MCF 10A (cell line): ENCODE data around the gene HCAR3. TPM values are rescaled to one million over a fixed set of nuclear protein-coding genes. Genes with fewer than 3 reads are reported as not detected.
A peak's percentile ranks its signal among the peaks of the same experiment; 100 is the strongest.
"Not testable (repeated sequence)": the region's sequence is repeated elsewhere in the genome, so short reads cannot be mapped to it uniquely, and the experiment has no call there.

ENCODE experiments used
- BruUV-seq: library from RNA; stranded (reverse); fragments of 400-500 nt; replicated peaks from 2 replicates; lab custom pipeline; 2021; lab: Mats Ljungman, UMichigan
- CTCF ChIA-PET: fragments of 300-600 bp; sonication (Branson Sonifier 250); formaldehyde crosslinking; extraction: SDS; loops from one replicate; lab custom pipeline; 2021; ENCODE audit warnings: antibody characterized with exemption, inconsistent platforms; lab: Yijun Ruan, JAX
- POLR2A ChIA-PET: fragments of 300-600, 350-650 bp; sonication (Branson Sonifier 250); formaldehyde crosslinking; extraction: SDS; loops from one replicate; lab custom pipeline; 2020; ENCODE audit warnings: antibody characterized with exemption, inconsistent platforms; lab: Yijun Ruan, JAX
- DNase-seq: peaks from one replicate; pipeline ENCODE4 v3.0.0-alpha.2; 2018; ENCODE audit not compliant: unreplicated experiment
- H3K27ac Mint-ChIP-seq: one replicate; pipeline ENCODE4 v1.8.0; 2022; ENCODE audit warnings: mild to moderate bottlenecking, low read depth, mixed read lengths; ENCODE audit not compliant: unreplicated experiment
- H3K27me3 Mint-ChIP-seq: one replicate; pipeline ENCODE4 v1.8.0; 2022; ENCODE audit warnings: mixed read lengths; ENCODE audit not compliant: insufficient read depth, unreplicated experiment
- H3K36me3 Mint-ChIP-seq: one replicate; pipeline ENCODE4 v1.8.0; 2022; ENCODE audit warnings: mild to moderate bottlenecking, moderate library complexity, mixed read lengths; ENCODE audit not compliant: insufficient read depth, unreplicated experiment
- H3K4me1 Mint-ChIP-seq: one replicate; pipeline ENCODE4 v1.8.0; 2022; ENCODE audit warnings: mixed read lengths; ENCODE audit not compliant: insufficient read depth, unreplicated experiment
- H3K4me3 Mint-ChIP-seq: one replicate; pipeline ENCODE4 v1.8.0; 2022; ENCODE audit warnings: mild to moderate bottlenecking, moderate library complexity, mixed read lengths; ENCODE audit not compliant: unreplicated experiment
- H3K9me3 Mint-ChIP-seq: one replicate; pipeline ENCODE4 v1.8.0; 2022; ENCODE audit warnings: mixed read lengths; ENCODE audit not compliant: unreplicated experiment
- CTCF ChIP-seq: fragments of 200-600 bp; IDR thresholded peaks from one replicate; pipeline ENCODE4 v1.8.0; 2022; ENCODE audit warnings: antibody characterized with exemption, mild to moderate bottlenecking; ENCODE audit not compliant: unreplicated experiment
- intact Hi-C: fragments of 100-400 bp; cut with micrococcal nuclease; formaldehyde crosslinking; loops from 2 replicates; pipeline ENCODE4 v1.14.1; 2022
- total RNA-seq: library from RNA; stranded (reverse); gene quantifications from 2 replicates; pipeline ENCODE4 v1.2.3, GENCODE V29; 2022

The HCAR3 gene
- total RNA-seq, 1 experiment from 2014 or later = not detected

- Mint-ChIP-seq H3K4me1 (peaks cover 13% of the 10 kb centered on the region), H3K36me3 (no peaks in the 10 kb centered on the region), H3K27me3 (no peaks in the 10 kb centered on the region), H3K27ac (peak overlapping the region; percentile 85), H3K9me3 (no peaks in the 10 kb centered on the region), H3K4me3 (peak overlapping the region; percentile 5)
- no TSS peak for BruUV-seq
- DNase-seq = peak; percentile 82
- CTCF ChIA-PET = interaction anchor here (1.0 kb wide), 1 partner anchor 84 kb away, joined by 3 read pairs; no protein-coding TSS in a partner anchor
- intact Hi-C loops = no loop called here
- POLR2A ChIA-PET = interaction anchor here (0.7 to 1.6 kb wide), 7 partner anchors 16 to 253 kb away, joined by 3 to 7 read pairs (median 5); partner anchors contain the start of genes DENR, KNTC1 and RSRC2
- TF ChIP-seq CTCF = no peak
These were observed 4.5 kb upstream of the HCAR3 start for GRCh38 chr12:122721057-122721545.

- BruUV-seq, POLR2A ChIA-PET, H3K36me3 Mint-ChIP-seq, H3K27ac Mint-ChIP-seq, intact Hi-C loops, CTCF ChIA-PET, DNase-seq, H3K9me3 Mint-ChIP-seq, H3K4me3 Mint-ChIP-seq, H3K4me1 Mint-ChIP-seq: not testable (repeated sequence)
- peaks cover 17% of the 10 kb centered on the region for H3K27me3 Mint-ChIP-seq
These were observed 1.4 kb downstream of the HCAR3 start for GRCh38 chr12:122715211-122715610.

DNA sequence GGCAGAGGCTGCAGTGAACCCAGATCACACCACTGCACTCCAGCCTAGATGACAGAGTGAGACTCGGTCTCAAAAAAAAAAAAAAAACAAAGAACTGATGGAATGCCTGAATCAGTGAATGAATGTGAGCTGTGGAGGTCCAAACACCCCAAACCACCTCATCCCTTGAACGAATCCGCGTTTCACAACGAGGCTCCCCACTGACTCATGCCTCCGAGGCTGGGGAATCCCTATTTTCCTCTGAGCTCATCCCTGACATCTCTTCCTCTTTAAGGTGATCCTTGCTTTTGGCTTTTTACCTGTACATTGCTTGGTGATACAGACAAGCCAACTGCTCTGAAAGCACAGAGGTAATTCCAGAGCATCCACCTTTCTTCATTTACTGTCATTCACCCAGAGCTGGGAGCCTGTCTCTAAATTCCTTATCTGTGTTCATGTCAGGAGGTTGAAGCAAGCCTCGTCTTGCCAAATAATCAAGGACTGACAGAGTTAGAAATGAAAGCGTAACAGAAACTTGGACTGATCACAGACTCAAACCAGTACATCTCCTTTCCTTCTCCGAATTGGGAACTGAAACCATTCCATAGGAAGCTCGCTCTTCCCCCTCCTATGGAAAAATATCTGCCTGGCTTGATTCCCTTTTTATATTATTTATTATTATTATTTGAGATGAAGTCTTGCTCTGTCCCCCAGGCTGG is 3.0 kb downstream of the HCAR3 start:
- H3K9me3 Mint-ChIP-seq, BruUV-seq, H3K27ac Mint-ChIP-seq, POLR2A ChIA-PET, DNase-seq, H3K36me3 Mint-ChIP-seq, CTCF ChIA-PET, H3K4me3 Mint-ChIP-seq, H3K4me1 Mint-ChIP-seq, intact Hi-C loops: not testable (repeated sequence)
- peaks cover 18% of the 10 kb centered on the region for H3K27me3 Mint-ChIP-seq

- CTCF ChIA-PET = interaction anchor here (0.5 kb wide), 1 partner anchor 633 kb away, joined by 4 read pairs; the partner anchor contains the start of gene MLXIP
These were observed 5.3 kb downstream of the HCAR3 start for GRCh38 chr12:122711266-122711665.

DNA sequence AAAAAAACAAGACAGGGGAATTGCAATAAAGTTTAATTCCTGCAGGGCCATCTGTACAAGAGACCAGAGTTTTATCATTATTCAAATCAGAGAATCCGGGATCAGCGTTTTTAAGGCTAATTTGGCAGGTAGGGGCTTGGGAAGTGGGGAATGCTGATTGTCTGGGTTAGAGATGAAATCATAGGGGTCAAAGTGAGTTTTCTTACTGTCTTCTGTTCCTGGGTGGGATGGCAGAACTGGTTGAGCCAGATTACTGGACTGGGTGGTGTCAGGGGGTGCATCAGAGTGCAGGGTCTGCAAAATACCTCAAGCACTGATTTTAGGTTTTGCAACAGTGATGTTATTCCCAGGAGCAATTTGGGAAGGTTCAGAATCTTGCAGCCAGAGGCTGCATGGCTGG is 6.3 kb downstream of the HCAR3 start:
- POLR2A ChIA-PET = interaction anchor here (1.0 kb wide), 1 partner anchor 9 kb away, joined by 3 read pairs; no protein-coding TSS in a partner anchor
- H3K27me3 Mint-ChIP-seq = peaks cover 18% of the 10 kb centered on the region
- H3K4me1 Mint-ChIP-seq, DNase-seq, H3K4me3 Mint-ChIP-seq, CTCF ChIA-PET, BruUV-seq, H3K36me3 Mint-ChIP-seq, H3K27ac Mint-ChIP-seq, intact Hi-C loops, H3K9me3 Mint-ChIP-seq: not testable (repeated sequence)

More at GRCh38 chr12:122711266-122711665, 5.3 kb downstream of the HCAR3 start:
- H3K4me1 Mint-ChIP-seq, intact Hi-C loops, DNase-seq, H3K36me3 Mint-ChIP-seq, H3K4me3 Mint-ChIP-seq, H3K9me3 Mint-ChIP-seq, BruUV-seq: not testable (repeated sequence)
- Mint-ChIP-seq H3K27me3 (peaks cover 18% of the 10 kb centered on the region), H3K27ac (peak overlapping the region; percentile 29)
- POLR2A ChIA-PET = interaction anchor here (1.0 kb wide), 1 partner anchor 8 kb away, joined by 3 read pairs; no protein-coding TSS in a partner anchor

- DNase-seq, CTCF ChIA-PET, intact Hi-C loops, H3K36me3 Mint-ChIP-seq, H3K9me3 Mint-ChIP-seq, H3K4me1 Mint-ChIP-seq, H3K4me3 Mint-ChIP-seq, H3K27ac Mint-ChIP-seq, POLR2A ChIA-PET, BruUV-seq: not testable (repeated sequence)
- H3K27me3 Mint-ChIP-seq = peaks cover 18% of the 10 kb centered on the region
These were observed 7.3 kb downstream of the HCAR3 start for GRCh38 chr12:122709287-122709686.

DNA sequence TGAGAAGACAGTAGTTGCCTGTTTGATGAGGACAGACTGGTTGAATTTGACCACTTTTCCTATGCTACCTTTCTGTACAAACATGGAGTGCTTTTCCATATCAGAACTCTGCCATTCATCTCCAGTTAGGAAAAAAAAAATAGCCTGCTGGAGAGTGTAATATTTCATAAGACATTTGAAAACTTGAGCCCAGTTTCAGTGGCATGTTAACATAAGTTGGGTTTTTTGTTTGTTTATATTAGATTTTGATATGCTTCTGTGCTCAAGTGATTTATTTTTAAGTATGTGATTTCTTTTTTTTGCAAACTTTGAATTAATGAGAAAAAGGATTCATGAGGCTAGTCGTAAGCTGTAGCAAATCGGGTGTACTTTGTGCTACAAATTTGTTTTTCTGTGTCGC is 12.8 kb downstream of the HCAR3 start:
- not testable (repeated sequence) for H3K27ac Mint-ChIP-seq

GRCh38 chr12:122702890-122703611 is 13.6 kb downstream of the HCAR3 start, which contains the start of gene HCAR2:
TSS of gene HCAR2 (minus strand) at chr12:122703357. CDS start at chr12:122703283, 74 bp downstream.
- H3K4me1 Mint-ChIP-seq, H3K9me3 Mint-ChIP-seq, H3K27me3 Mint-ChIP-seq, H3K4me3 Mint-ChIP-seq, H3K36me3 Mint-ChIP-seq, CTCF ChIA-PET, H3K27ac Mint-ChIP-seq, POLR2A ChIA-PET, intact Hi-C loops: not testable (repeated sequence)
- BruUV-seq = TSS peak; percentile 75
- peak; percentile 88 for DNase-seq

More for the DNA sequence above, 12.8 kb downstream of the HCAR3 start:
- BruUV-seq, CTCF ChIA-PET, DNase-seq, H3K27me3 Mint-ChIP-seq, H3K4me1 Mint-ChIP-seq, H3K9me3 Mint-ChIP-seq, H3K4me3 Mint-ChIP-seq, H3K36me3 Mint-ChIP-seq, intact Hi-C loops: not testable (repeated sequence)
- POLR2A ChIA-PET = interaction anchor here (0.7 kb wide), 1 partner anchor 29 kb away, joined by 3 read pairs; no protein-coding TSS in a partner anchor
